Vagina (tissue), 2 donors: ENCODE results near the gene DCDC2B. TPM values are rescaled to one million over a fixed set of nuclear protein-coding genes. Genes with fewer than 3 reads are reported as not detected.

Experiments used
- DNase-seq, 2 donors: peaks; one replicate each; pipeline ENCODE4 v3.0.0-alpha.2; 2017; ENCODE audit errors: extremely low spot score in 2 of 2
- H3K27ac ChIP-seq: fragments of 200-600 bp; sonication (generic); one replicate; pipeline ENCODE4 v1.5.1; 2019
- H3K27me3 ChIP-seq: fragments of 200-600 bp; sonication (generic); one replicate; pipeline ENCODE4 v1.5.1; 2019
- H3K36me3 ChIP-seq, 2 donors: fragments of 200-600 bp; sonication (generic); one replicate each; pipeline ENCODE4 v1.5.1; 2017 to 2019
- H3K4me1 ChIP-seq: fragments of 200-600 bp; sonication (generic); one replicate; pipeline ENCODE4 v1.5.1; 2019
- H3K4me3 ChIP-seq, 2 donors: fragments of 200-600 bp; sonication (generic); 1 replicate in 1 of 2; 2 replicates in 1 of 2; pipeline ENCODE4 v1.5.1; 2016 to 2019
- H3K9me3 ChIP-seq: fragments of 200-600 bp; sonication (generic); one replicate; pipeline ENCODE4 v1.5.1; 2019
- POLR2A ChIP-seq, 2 donors: fragments of 450-650 bp; IDR thresholded peaks; one replicate each; pipeline ENCODE4 v1.6.1; 2017; ENCODE audit warnings: antibody characterized with exemption in 2 of 2, mild to moderate bottlenecking in 2 of 2, moderate library complexity in 2 of 2
- POLR2AphosphoS5 ChIP-seq, 2 donors: sonication (generic); formaldehyde crosslinking; IDR thresholded peaks; one replicate each; pipeline ENCODE4 v1.9.0; 2017; ENCODE audit warnings: antibody characterized with exemption in 2 of 2, mild to moderate bottlenecking in 2 of 2, low read depth in 1 of 2; ENCODE audit not compliant: insufficient read depth in 1 of 2
- intact Hi-C: fragments of 100-400 bp; cut with DNase I; formaldehyde crosslinking; loops from one replicate; pipeline ENCODE4 v1.15.1; 2023
- total RNA-seq: library from RNA; depleted of rRNA; stranded (reverse); fragments of >200 nt; gene quantifications from one replicate; pipeline ENCODE4 v1.2.3, GENCODE V29; 2016
- TF ChIP-seq, protein P1 (sequence below), 3 experiments: fragments of 450-650 bp in 2 of 3; fragments of 200-600 bp in 1 of 3; sonication (generic) in 1 of 3; IDR thresholded peaks; one replicate each; pipeline ENCODE4 v1.5.1; 2017 to 2019; ENCODE audit warnings: antibody characterized with exemption in 3 of 3, mild to moderate bottlenecking in 2 of 3, moderate library complexity in 2 of 3

DCDC2B gene
- total RNA-seq, 1 donor from 2014 or later: not detected

- no peaks in the 10 kb centered on the region for H3K4me1 ChIP-seq
- no peak overlapping the region for H3K27ac ChIP-seq
- no peaks in the 10 kb centered on the region for H3K27me3 ChIP-seq
- DNase-seq: no peak
- H3K9me3 ChIP-seq: no peaks in the 10 kb centered on the region
- H3K4me3 ChIP-seq: no peak overlapping the region
- intact Hi-C loops: no loop called here
- H3K36me3 ChIP-seq: no peaks in the 10 kb centered on the region
- TF ChIP-seq, protein P1, sequence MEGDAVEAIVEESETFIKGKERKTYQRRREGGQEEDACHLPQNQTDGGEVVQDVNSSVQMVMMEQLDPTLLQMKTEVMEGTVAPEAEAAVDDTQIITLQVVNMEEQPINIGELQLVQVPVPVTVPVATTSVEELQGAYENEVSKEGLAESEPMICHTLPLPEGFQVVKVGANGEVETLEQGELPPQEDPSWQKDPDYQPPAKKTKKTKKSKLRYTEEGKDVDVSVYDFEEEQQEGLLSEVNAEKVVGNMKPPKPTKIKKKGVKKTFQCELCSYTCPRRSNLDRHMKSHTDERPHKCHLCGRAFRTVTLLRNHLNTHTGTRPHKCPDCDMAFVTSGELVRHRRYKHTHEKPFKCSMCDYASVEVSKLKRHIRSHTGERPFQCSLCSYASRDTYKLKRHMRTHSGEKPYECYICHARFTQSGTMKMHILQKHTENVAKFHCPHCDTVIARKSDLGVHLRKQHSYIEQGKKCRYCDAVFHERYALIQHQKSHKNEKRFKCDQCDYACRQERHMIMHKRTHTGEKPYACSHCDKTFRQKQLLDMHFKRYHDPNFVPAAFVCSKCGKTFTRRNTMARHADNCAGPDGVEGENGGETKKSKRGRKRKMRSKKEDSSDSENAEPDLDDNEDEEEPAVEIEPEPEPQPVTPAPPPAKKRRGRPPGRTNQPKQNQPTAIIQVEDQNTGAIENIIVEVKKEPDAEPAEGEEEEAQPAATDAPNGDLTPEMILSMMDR (IDR thresholded peaks at IDR 0.05): no peak
- no peak for TF ChIP-seq POLR2AphosphoS5 (IDR thresholded peaks at IDR 0.05; ENCODE audit: insufficient read depth in 1 of 2, low read depth in 1 of 2)
- TF ChIP-seq POLR2A (IDR thresholded peaks at IDR 0.05): no peak
Measured at GRCh38 chr1:32263744-32264143, 54.9 kb downstream of the DCDC2B start.

Other genes starting within 250 kb of the DCDC2B start
- gene KHDRBS1, start 195.2 kb upstream of the DCDC2B start, total RNA-seq: 104 TPM
- 8.3 TPM for gene TMEM39B, start 136.2 kb upstream of the DCDC2B start, total RNA-seq
- gene KPNA6, start 101.0 kb upstream of the DCDC2B start, total RNA-seq: 28.7 TPM
- gene TXLNA, start 29.4 kb upstream of the DCDC2B start, total RNA-seq: 45.7 TPM
- 2.9 TPM for gene CCDC28B, start 8.5 kb upstream of the DCDC2B start, total RNA-seq
- not detected for gene IQCC, start 3.4 kb upstream of the DCDC2B start, total RNA-seq
- 8.3 TPM for gene TMEM234, start 13.3 kb downstream of the DCDC2B start, total RNA-seq
- gene EIF3I, start 13.3 kb downstream of the DCDC2B start, total RNA-seq: 164 TPM
- 3.7 TPM for gene FAM167B, start 38.1 kb downstream of the DCDC2B start, total RNA-seq
- 6.4 TPM for gene LCK, start 42.2 kb downstream of the DCDC2B start, total RNA-seq
- 65.6 TPM for gene HDAC1, start 83.0 kb downstream of the DCDC2B start, total RNA-seq
- 36.8 TPM for gene MARCKSL1, start 127.1 kb downstream of the DCDC2B start, total RNA-seq
- 10.1 TPM for gene FAM229A, start 153.4 kb downstream of the DCDC2B start, total RNA-seq
- not detected for gene TSSK3, start 153.4 kb downstream of the DCDC2B start, total RNA-seq
- gene BSDC1, start 185.4 kb downstream of the DCDC2B start, total RNA-seq: 54.3 TPM